Measurements from ENCODE around the gene CCDC136.

The CCDC136 gene

DNA sequence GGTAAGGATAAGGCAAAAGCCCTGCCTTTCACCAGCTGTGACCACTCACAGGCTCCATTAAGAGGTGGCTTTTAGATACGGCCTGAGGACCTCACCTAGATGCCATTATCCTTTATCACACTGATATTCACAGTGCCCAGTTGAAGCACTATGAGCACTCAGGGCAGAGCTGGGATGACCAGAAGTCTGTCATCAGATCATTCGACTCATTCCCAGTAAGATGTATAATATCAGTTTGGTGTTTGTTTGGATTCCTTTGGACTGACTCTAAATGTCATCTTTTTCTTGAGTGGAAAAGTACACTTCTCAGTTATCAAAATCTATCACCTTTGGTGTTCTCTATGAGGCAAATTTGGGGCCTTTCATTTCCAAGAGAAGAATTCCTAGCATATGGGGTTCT, 18.7 kb downstream of the CCDC136 start:
- no peak overlapping the region for H3K27ac ChIP-seq (replicated peaks)
- TF ChIP-seq POLR2AphosphoS5 (IDR thresholded peaks at IDR 0.05; ENCODE audit: low read depth) (no peak), GABPA (IDR thresholded peaks at IDR 0.05; ENCODE audit: low read depth) (no peak), REST (IDR thresholded peaks at IDR 0.05; ENCODE audit: insufficient replicate concordance, low read depth) (no peak), CTCF (IDR thresholded peaks at IDR 0.05; ENCODE audit: insufficient read depth, low read length) (no peak), SPI1 (IDR thresholded peaks at IDR 0.05; ENCODE audit: borderline replicate concordance, low read depth) (no peak)
- no peaks in the 10 kb centered on the region for H3K27me3 ChIP-seq (ENCODE audit: insufficient read depth, poor library complexity, severe bottlenecking)
- DNase-seq (ENCODE audit: low read depth in 1 of 2, low spot score in 1 of 2), result no peak
- no peak overlapping the region for H3K4me3 ChIP-seq (replicated peaks; ENCODE audit: insufficient read depth, low read length)

GRCh38 chr7:128810997-128811396, 19.2 kb downstream of the CCDC136 start:
- H3K4me3 ChIP-seq (replicated peaks; ENCODE audit: insufficient read depth, low read length), result no peak overlapping the region
- H3K27me3 ChIP-seq (ENCODE audit: insufficient read depth, poor library complexity, severe bottlenecking), result no peaks in the 10 kb centered on the region
- DNase-seq (ENCODE audit: low read depth in 1 of 2, low spot score in 1 of 2), result no peak
- TF ChIP-seq GABPA (IDR thresholded peaks at IDR 0.05; ENCODE audit: low read depth), result no peak
- no peak for TF ChIP-seq POLR2AphosphoS5 (IDR thresholded peaks at IDR 0.05; ENCODE audit: low read depth)
- TF ChIP-seq REST (IDR thresholded peaks at IDR 0.05; ENCODE audit: insufficient replicate concordance, low read depth), result no peak
- no peak for TF ChIP-seq SPI1 (IDR thresholded peaks at IDR 0.05; ENCODE audit: borderline replicate concordance, low read depth)
- no peak for TF ChIP-seq CTCF (IDR thresholded peaks at IDR 0.05; ENCODE audit: insufficient read depth, low read length)
- no peak overlapping the region for H3K27ac ChIP-seq (replicated peaks)

GRCh38 chr7:128811631-128812430, 20.1 kb downstream of the CCDC136 start:
- DNase-seq (ENCODE audit: low read depth in 1 of 2, low spot score in 1 of 2), result peak in 1 of 2 experiments; percentile 38
- Histone ChIP-seq H3K27me3 (ENCODE audit: insufficient read depth, poor library complexity, severe bottlenecking) (no peaks in the 10 kb centered on the region), H3K27ac (replicated peaks) (no peak overlapping the region), H3K4me3 (replicated peaks; ENCODE audit: insufficient read depth, low read length) (no peak overlapping the region)
- no peak for TF ChIP-seq CTCF (IDR thresholded peaks at IDR 0.05; ENCODE audit: insufficient read depth, low read length)
- no peak for TF ChIP-seq REST (IDR thresholded peaks at IDR 0.05; ENCODE audit: insufficient replicate concordance, low read depth)
- no peak for TF ChIP-seq SPI1 (IDR thresholded peaks at IDR 0.05; ENCODE audit: borderline replicate concordance, low read depth)
- no peak for TF ChIP-seq GABPA (IDR thresholded peaks at IDR 0.05; ENCODE audit: low read depth)
- TF ChIP-seq POLR2AphosphoS5 (IDR thresholded peaks at IDR 0.05; ENCODE audit: low read depth), result no peak

All from HL-60 (cell line).